Hematopoietic multipotent progenitor cell treated with erythropoietin and hydrocortisone succinate and interleukin-3 and kit ligand, for 15 days (in vitro differentiated cells): ENCODE measurements around the gene FAM180A.

ENCODE experiments used
- DNase-seq: peaks from one replicate; pipeline ENCODE4 v3.0.0-alpha.2; 2015; ENCODE audit warnings: low spot score

FAM180A gene

GRCh38 chr7:135771961-135772638 lies 23.5 kb upstream of the FAM180A start:
- DNase-seq, result no peak

- no peak for DNase-seq
Observed at GRCh38 chr7:135771051-135771450, 22.4 kb upstream of the FAM180A start.

GRCh38 chr7:135770139-135770710 lies 21.6 kb upstream of the FAM180A start:
- no peak for DNase-seq

- no peak for DNase-seq
Observed at GRCh38 chr7:135769005-135769802, 20.6 kb upstream of the FAM180A start.

DNA sequence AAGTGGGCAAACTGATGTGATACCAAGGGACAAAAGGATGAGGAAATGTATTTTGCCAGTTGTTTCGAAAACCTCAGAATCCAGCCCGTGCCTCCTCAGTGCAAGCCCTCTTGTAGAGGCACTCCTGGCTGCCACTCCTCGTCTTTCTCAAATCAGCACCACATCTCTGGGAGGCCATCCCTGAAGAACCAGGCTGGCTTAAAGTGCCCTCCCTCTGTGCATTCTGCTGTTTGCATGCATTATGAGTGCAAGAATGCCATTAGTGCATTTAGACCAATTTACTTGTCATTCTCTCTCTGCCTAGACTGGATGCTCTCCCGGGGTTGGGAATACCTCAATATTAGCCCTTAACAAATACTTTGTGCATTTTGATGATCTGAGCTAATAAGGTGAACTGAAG lies 19.9 kb upstream of the FAM180A start:
- no peak for DNase-seq

DNA sequence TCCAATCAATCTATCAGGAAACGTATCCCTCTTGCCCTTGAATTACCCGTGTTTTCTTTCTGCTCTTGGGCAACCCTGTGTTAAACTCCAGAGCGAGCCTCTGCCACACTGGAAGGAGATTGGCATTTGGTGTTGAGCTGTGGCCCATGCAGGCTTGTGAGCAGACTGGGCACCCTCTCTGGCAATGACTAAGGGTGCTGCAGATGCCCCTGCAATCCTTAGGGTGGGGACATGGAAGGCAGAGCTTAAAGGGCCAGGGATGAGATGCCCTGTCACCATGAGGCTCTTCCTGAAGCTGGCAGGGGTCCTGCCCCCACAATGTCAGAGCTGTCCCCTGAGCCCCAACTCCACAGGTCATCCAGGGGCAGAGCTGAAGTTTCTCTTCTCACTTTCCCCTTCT lies 19.5 kb upstream of the FAM180A start:
- no peak for DNase-seq

DNA sequence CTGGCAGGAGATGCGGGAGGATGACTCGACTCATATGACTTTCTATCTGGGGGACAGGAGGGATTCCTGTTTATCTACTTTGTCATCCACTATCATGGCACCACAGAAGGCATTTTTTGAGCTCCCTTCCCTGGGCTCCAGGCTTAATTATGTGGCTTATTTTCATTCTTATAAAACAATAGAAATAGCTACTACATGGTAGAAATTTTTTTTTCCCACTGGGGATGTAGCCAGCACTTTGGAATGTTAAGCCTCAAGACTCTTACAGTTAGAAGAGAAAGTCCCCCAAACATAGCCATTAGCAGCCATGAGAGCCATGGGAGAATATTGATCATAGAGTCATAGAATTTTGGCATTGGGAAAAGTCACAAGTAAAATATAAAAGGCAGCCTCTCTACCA lies 14.6 kb upstream of the FAM180A start:
- DNase-seq, result no peak

DNA sequence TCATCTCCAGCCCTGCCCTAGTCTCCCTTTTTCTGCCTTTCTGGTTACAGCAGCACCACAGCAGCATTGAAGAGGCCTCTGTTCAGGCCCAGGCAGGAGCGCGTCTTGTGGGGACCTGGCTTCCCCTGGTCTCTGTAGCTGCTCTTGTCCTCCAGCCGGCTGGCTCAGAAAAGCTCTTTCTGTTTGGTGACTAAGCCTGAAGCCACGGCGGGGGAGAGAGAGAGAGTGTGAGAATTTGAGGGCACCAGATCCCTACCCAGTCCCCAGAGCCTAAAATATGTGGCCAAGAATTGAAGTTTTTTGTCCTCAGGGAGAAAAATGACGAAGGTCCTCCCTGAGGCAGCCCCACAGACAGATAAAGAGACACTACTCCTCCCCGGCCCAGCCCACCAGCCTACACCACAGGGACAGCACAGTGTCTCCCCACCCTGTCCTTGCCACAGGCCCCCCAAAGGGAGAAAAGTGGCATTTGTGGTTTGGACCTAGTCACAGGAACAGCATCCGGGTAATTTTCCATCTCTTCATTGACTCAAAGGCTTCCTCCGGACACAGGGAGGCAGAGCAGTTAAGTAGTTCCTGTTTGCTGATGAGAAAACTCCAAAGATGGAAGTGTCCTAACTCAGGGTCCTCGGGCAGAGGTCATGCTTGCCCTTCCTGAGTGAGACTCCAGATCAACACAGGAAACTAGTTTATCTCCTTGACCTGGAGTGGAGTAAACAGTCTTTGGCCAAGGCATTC lies 13.3 kb upstream of the FAM180A start:
- DNase-seq, result no peak

GRCh38 chr7:135759532-135759931 lies 10.9 kb upstream of the FAM180A start:
- DNase-seq, result no peak

GRCh38 chr7:135758531-135758932 lies 9.9 kb upstream of the FAM180A start:
- DNase-seq, result no peak

GRCh38 chr7:135757719-135758411 lies 9.3 kb upstream of the FAM180A start:
- DNase-seq, result no peak

GRCh38 chr7:135756191-135756590 lies 7.6 kb upstream of the FAM180A start:
- DNase-seq, result no peak

DNA sequence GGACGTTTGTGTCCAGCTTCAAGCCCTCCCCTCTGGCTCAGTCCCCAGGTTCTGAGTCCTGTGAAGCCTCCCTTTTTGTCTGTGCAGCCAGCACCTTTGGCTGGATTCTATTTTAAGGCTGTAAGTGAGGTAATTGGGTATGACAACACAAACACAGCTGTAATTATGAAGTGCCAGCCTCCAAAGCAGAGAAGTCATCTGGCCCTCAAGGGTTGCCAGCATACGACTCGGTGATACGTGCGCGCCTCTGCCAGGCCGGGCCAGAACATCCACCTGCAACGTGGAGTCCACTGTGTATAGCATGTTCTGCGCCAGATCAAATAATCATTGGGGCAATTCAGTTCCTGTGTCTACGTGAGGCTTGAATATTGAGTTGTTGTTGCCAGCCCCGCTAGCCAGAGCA lies 6.7 kb upstream of the FAM180A start:
- no peak for DNase-seq

GRCh38 chr7:135753616-135754413 lies 5.2 kb upstream of the FAM180A start:
- no peak for DNase-seq

GRCh38 chr7:135747366-135747765 lies 1.2 kb downstream of the FAM180A start:
- no peak for DNase-seq

DNA sequence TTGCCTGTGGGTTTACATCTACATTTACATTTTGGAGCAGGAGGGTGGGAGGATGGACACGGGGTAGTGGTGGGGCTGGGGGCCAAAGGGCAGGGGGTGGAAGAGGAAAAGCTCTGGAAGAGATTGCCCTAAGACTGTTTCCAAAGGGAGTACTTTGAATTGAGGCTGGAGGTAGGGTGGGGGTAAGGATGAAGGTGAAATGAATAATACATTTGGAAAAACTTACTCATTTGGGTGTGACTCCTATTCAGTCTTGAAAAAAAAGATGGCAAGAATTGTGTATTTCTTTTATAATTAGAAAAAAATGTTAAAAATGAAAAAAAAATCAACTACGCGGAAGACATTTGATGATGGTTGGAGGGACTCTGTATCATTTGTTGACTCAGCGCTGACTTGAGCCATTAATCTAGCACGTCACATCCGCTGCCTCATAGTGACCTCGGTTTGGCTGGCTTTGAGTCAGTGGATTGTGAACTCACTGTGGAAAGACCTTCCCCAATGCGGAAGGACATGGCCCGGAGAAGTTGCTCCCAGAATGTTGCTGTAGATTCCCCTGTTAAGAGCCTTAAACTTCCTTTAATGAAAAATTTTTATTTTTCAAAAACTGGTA lies 2.8 kb downstream of the FAM180A start:
- no peak for DNase-seq

- DNase-seq, result no peak
Observed at GRCh38 chr7:135744938-135745702, 3.5 kb downstream of the FAM180A start.

- no peak for DNase-seq
Observed at GRCh38 chr7:135743907-135744731, 4.5 kb downstream of the FAM180A start.

DNA sequence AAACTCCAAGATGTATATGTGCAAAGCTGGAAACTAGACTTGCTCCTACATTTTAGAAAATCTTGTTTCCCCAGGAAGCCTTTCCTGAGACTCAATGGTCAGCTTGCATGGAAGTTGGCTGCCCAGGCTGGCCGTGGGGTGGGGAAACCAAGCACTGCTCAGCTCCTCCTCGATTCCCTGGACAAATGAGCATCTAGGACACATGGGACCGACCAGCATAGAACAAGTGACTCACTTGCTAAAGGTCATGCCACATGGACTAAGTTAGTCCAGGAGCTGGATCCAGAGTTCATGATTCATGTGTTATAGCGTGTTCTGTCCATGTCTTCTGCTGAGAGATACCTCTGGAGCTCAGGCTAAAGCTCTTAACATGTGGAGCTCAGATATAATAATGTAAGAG lies 6.2 kb downstream of the FAM180A start:
- DNase-seq, result no peak
